Kidney (tissue), 14 donors: ENCODE data around the gene CHD5. TPM values are rescaled to one million over a fixed set of nuclear protein-coding genes. Genes with fewer than 3 reads are reported as not detected.

Source experiments
- DNase-seq, 5 donors: peaks; one replicate each; pipeline ENCODE4 v3.0.0-alpha.2; 2013 to 2020
- FAIRE-seq: peaks from 2 replicates; lab custom pipeline; 2012; peaks lifted over from hg19 to GRCh38; lab: Jason Lieb, UNC
- H3K27ac ChIP-seq, 2 donors: one replicate each; pipeline ENCODE4 v1.7.0; 2013; ENCODE audit warnings: low read depth in 2 of 2, low read length in 2 of 2, inconsistent platforms in 1 of 2
- H3K27me3 ChIP-seq: one replicate; pipeline ENCODE4 v1.7.1; 2013; ENCODE audit warnings: low read length, inconsistent platforms; ENCODE audit not compliant: control insufficient read depth, insufficient read depth
- H3K36me3 ChIP-seq, 3 donors: one replicate each; pipeline versions ENCODE4 v1.7.0 to v1.7.1; 2013; ENCODE audit warnings: low read length in 3 of 3, control low read depth in 1 of 3, inconsistent platforms in 1 of 3; ENCODE audit not compliant: insufficient read depth in 3 of 3, control insufficient read depth in 2 of 3
- H3K4me1 ChIP-seq, 3 donors: one replicate each; pipeline versions ENCODE4 v1.7.0 to v1.7.1; 2013; ENCODE audit warnings: low read length in 3 of 3, inconsistent platforms in 1 of 3, low read depth in 1 of 3; ENCODE audit not compliant: control insufficient read depth in 2 of 3, insufficient read depth in 2 of 3
- H3K4me3 ChIP-seq, 3 donors: one replicate each; pipeline versions ENCODE4 v1.7.0 to v1.8.1; 2013; ENCODE audit warnings: low read length in 3 of 3, control low read depth in 1 of 3, inconsistent platforms in 1 of 3
- H3K9ac ChIP-seq, 3 donors: one replicate each; pipeline versions ENCODE4 v1.7.0 to v1.7.1; 2013; ENCODE audit warnings: low read length in 3 of 3, control low read depth in 1 of 3, inconsistent platforms in 1 of 3
- H3K9me3 ChIP-seq, 3 donors: one replicate each; pipeline versions ENCODE4 v1.7.0 to v1.7.1; 2013; ENCODE audit warnings: low read length in 3 of 3, control low read depth in 1 of 3, inconsistent platforms in 1 of 3; ENCODE audit not compliant: control insufficient read depth in 2 of 3, insufficient read depth in 1 of 3
- CTCF ChIP-seq: IDR thresholded peaks from 3 replicates; pipeline ENCODE4 v1.5.1; 2012; ENCODE audit warnings: mild to moderate bottlenecking, moderate library complexity, borderline replicate concordance; ENCODE audit not compliant: insufficient read depth; ENCODE audit errors: extremely low read depth
- intact Hi-C: fragments of 100-400 bp; cut with DNase I; formaldehyde crosslinking; loops from one replicate; pipeline ENCODE4 v1.11.1; 2022
- polyA plus RNA-seq: library from polyadenylated mRNA; stranded (reverse); fragments of 350-450 nt; fragmentation: Illumina TruSeq; extraction: RNeasy Lipid Tissue Mini Kit (QIAGEN cat#74804); gene quantifications from one replicate; pipeline ENCODE4 v1.2.3, GENCODE V29; 2014; ENCODE audit warnings: low read depth, low replicate concordance; ENCODE audit not compliant: insufficient read depth
- total RNA-seq: library from RNA; stranded (reverse); fragmentation: NEBNext Ultra II Directional; extraction: Animal tissue kit (Norgen Biotek cat#: 25700); gene quantifications from one replicate; pipeline ENCODE4 v1.2.1, GENCODE V29; 2021
- donor health status: control.
- donor health status: control.
- donor health status: control.
- donor health status: control.
- donor health status: control.
- donor health status: DM: yes; HTN: yes; CAD: no.
- donor health status: Normal renal cell carcinoma (clear cell type).

CHD5 gene
- total and polyA plus RNA-seq, 2 donors from 2014 or later, result 0.54 to 0.85 TPM

DNA sequence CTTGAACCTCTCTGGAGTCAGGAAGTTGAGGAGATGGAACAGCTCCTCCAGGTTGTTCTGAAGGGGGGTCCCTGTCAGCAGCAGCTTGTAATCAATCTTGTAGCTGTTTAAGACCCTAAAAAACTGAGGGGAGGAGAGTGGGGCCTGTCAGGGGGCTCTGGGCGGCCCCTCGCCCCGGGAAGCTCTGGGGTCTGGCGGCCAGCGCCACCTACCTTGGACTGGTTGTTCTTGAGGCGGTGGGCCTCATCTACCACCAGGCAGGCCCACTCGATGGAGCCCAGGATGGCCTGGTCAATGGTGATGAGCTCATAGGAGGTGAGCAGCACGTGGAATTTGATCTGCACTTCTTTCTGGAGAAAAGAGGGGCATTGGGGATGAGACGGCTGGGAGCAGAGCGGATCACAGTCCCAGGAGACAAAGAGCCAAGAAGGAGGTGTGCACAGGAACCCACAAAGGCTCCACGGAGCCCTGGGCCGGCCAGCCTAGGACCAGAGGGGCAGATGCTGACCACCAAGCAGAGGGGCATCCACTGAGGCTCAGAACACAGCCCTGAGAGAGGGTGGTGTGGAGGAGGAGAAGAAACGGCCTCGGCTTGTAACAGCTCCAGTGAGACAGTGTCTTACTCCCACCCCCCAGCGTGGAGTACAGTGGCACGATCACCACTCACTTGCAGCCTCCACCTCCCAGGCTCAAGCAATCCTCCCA is 43.5 kb downstream of the CHD5 start:
- H3K9me3 ChIP-seq, result peaks cover 0 to 7% (median 0%) of the 10 kb centered on the region in 3 donors
- no peaks in the 10 kb centered on the region for H3K4me1 ChIP-seq
- FAIRE-seq, result no peak
- peak in 1 of 5 donors; percentile 48 for DNase-seq
- no peak overlapping the region for H3K9ac ChIP-seq
- intact Hi-C loops, result no loop called here
- no peaks in the 10 kb centered on the region for H3K27me3 ChIP-seq
- no peak overlapping the region for H3K4me3 ChIP-seq
- no peak overlapping the region for H3K27ac ChIP-seq
- no peak for TF ChIP-seq CTCF
- no peaks in the 10 kb centered on the region for H3K36me3 ChIP-seq

- H3K27me3 ChIP-seq, result no peaks in the 10 kb centered on the region
- DNase-seq (peak in 1 of 5 donors; percentile 41), FAIRE-seq (no peak)
- no peak overlapping the region for H3K27ac ChIP-seq
- H3K9me3 ChIP-seq, result peaks cover 0 to 7% (median 0%) of the 10 kb centered on the region in 3 donors
- no peak for TF ChIP-seq CTCF
- no peak overlapping the region for H3K4me3 ChIP-seq
- H3K9ac ChIP-seq, result no peak overlapping the region
- intact Hi-C loops, result no loop called here
- no peaks in the 10 kb centered on the region for H3K36me3 ChIP-seq
- no peaks in the 10 kb centered on the region for H3K4me1 ChIP-seq
Measured at GRCh38 chr1:6134741-6135510, 45.2 kb downstream of the CHD5 start.

- FAIRE-seq (no peak), DNase-seq (peak in 1 of 5 donors; percentile 61)
- Histone ChIP-seq H3K27me3 (no peaks in the 10 kb centered on the region), H3K4me1 (no peaks in the 10 kb centered on the region), H3K9ac (no peak overlapping the region), H3K9me3 (peaks cover 0 to 7% (median 0%) of the 10 kb centered on the region in 3 donors), H3K4me3 (no peak overlapping the region), H3K27ac (no peak overlapping the region), H3K36me3 (no peaks in the 10 kb centered on the region)
- intact Hi-C loops, result no loop called here
- TF ChIP-seq CTCF, result no peak
Measured at GRCh38 chr1:6134206-6134605, 45.9 kb downstream of the CHD5 start.
